HG02623 (cell line): ENCODE measurements around the gene BEGAIN.
"Not testable (repeated sequence)": the region's sequence is repeated elsewhere in the genome, so short reads cannot be mapped to it uniquely, and the experiment has no call there.

Experiments used
- ATAC-seq: cut with Tn5 transposase; IDR thresholded peaks from one replicate; pipeline ENCODE4 v1.9.1; 2021; ENCODE audit warnings: moderate library complexity; ENCODE audit not compliant: unreplicated experiment

Gene BEGAIN

DNA sequence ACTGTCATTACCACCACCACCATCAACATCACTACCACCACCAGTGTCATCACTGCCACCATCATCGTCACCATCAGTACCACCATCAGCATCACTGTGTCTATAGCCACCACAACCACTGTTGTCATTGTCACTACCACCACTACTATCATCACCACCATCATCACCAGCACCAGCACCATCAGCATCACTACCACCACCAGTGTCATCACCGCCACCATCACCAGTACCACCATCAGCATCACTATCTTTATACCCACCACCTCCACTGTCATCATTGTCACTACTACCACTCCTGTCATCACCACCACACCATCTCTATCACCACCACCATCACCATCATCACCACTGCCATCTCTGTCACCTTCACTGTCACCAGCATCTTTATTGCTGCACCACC lies 60.6 kb downstream of the BEGAIN start:
- ATAC-seq = no peak

DNA sequence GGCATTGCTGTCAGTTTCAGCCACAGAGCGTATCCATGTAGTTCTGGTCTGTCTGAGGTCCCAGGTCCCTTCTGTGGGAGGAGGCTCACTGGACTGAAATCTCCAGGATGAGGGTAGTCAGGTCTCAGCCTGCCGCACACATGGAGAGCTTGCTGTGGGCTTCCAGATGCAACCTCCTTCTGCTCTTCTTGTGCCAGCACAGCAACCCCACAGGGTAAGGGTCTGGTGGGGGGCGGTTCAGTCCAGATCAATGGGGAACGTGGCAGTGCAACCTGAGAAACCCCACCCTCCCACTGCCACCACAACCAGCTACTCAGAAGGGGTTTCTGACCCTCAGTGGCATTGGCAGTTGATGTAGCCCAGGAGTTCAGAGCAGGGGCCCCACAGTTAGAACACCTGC lies 61.2 kb downstream of the BEGAIN start:
- no peak for ATAC-seq

DNA sequence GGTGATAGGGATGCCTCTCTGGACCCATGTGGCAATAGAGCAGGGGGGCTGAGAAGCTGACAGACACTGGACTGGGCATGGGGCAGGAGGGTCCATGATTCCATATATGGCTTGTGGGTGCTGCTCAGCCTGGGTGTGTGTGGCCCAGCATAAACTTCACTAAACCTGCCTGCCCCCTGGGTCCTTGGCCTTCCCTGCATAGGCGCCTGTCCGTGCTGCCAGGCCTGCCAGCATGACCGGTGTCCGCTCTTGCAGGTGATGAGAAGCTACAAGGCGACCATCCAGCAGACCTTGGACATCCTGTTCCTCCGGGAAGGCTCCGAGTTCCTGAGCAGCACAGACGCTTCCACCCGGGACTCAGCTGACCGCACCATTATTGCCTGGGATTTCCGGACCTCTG lies 61.6 kb downstream of the BEGAIN start:
- ATAC-seq = no peak

DNA sequence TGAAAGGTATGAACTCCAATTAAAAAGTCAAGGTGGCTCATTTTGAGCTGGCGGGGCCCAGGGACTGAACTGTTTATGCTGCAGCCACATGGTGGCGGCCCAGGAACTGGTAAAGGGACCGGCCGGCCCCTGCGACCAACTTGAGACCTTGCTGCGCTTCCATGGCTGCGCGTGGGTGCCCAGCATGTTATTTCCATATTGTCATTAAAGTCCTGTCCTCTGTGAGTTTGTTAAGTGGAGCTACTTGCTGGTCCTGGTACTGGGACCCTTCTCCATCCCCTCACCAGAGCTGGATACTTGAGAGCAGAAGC lies 62.3 kb downstream of the BEGAIN start:
- no peak for ATAC-seq

DNA sequence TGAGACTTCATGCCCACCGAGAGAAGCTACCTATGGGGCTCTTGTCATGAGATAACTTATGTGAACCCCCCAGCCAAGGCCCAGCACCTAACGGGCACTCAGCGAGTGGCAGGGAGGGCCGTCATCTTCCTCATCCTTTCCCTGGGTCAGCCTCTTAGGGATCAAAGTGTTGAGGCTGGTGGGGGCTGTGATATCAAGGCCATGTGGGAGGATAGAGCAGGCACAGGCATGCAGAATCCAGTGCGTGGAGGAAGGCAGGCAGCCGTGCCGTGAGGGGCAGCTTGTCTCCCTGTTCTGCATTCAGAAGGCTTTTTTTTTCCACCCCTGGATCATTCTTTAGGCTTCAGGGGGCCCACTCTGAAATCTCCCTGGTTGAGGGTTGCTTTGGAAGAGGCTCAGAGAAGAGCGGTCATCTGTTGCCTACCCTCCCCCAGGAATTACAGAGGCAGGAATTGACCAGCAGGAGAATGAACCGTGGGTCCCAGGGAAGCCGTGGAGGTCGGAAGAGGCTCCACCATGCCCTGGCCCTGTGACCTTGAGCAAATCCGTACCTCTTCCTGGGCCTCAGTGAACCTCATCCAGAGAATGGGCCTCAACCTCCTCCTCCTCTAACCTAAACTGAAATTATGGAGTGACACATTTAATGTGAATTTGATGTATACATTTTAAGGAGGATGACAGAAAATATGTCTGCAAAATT lies 62.8 kb downstream of the BEGAIN start:
- no peak for ATAC-seq

DNA sequence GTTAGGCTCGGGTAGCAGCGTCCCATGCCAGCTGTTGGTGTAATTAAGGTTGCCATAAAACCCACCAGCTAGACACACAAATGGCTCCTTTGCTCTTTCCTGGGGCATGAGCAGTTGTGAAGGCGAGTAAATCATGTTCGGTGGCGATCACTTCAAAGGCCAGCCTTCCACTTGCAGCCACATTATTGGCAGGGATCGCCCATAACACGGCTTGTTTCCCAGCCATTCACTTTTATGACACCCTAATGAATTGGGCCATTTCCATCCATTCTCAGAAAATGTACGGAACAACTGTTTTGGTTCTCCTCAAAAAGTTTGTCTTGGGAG lies 63.4 kb downstream of the BEGAIN start:
- ATAC-seq = no peak

DNA sequence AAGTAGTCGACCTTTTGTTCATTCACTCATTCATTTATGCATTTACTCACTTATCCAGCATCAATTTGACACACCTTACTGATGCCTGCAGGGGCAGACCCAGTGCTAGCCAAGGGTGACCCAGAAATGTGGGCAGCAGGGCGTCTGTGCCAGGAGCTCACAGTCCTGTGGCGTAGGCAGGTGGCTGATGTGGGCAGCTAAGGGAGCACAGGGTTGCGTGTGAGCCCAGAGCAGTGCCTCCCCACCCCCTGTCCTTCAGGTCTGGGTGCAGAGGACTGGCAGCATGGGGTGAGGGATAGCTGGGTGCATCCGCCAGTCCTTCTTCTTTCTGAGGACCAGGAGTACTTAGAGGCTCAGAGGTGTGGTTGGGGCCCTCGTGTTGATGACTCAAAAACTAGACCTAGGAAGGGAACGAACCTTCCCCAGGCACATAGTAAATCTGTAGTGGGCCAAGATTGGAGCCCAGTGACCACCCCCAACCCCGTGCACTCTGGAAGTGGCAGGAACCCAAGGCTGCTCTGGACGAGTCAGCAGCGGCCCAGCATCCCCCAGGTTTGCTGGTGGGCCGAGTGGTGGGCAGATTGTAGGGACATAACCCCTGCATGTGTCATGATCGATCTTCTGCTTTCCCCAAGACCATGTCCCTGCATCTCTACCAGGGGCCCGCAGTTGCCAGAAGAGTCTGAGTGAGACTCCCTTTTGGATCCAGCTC lies 63.9 kb downstream of the BEGAIN start:
- no peak for ATAC-seq

DNA sequence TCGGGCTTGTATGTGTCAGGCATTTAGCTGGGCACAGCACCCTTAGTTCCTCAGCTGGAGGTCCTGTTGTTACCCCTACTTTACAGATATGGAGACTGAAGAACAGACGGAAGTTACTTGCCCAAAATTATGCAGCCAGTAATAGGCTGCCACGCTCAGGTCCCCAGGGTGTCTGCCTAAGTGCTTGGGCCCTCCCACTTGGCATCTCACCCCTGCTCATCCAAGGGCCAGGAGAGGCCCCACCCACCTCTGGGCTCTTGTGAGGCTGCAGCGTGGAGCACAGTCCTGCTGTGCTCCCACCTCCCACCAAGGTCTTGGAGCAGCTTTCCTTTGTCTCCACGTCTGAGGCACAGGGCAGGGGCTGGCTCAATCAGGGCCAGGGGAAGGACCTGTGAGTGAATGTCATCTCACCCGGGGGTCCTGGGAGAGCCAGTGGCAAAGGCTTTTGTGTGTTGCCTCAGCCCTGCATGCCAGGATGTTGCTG lies 64.6 kb downstream of the BEGAIN start:
- no peak for ATAC-seq

DNA sequence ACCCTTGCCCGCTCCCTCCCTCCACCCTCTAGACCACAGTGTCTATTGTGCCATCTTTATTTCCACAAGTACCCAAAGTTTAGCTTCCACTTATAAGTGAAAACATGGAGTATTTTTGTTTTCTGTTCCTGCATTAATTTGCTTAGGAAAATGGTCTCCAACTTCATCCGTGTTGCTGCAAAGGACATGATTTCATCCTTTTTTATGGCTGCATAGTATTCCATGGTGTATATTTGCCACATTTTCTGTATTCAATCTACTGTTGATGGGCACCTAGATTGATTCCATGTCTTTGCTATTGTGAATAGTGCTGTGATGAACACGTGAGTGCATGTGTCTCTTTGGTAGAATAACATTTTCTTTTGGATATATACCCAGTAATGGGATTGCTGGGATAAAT lies 81.2 kb downstream of the BEGAIN start:
- ATAC-seq = not testable (repeated sequence)

DNA sequence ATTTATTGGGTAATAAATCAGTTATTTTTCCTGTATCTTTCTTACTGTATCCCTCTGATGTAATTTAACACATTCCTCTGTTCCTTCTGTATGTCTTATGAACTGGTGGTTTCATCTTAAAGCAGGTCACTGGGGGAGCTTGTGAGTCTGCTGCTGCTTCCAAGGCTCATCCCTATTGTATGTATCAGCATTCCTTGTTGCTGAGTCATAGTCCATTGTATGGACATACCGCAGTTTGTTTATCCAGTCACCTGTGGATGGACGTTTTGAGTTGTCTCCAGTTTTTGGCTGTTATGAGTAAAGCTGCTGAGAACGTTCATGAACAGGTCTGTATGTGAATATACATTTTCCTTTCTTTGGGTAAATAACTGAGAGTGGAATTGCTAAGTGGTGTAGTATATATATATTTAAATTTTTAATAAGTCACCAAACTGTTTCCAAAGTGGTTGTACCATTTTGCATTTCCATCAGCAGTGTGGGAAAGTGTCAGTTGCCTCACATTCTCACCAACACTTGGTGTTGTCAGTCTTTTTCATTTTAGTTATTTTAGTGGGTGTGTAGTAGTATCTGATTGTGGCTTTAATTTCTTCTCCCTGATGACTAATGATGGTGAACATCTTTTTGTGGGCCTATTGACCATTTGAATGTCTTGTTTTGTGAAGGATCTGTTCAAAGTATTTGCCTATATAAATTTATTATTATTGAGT lies 82.7 kb downstream of the BEGAIN start:
- ATAC-seq = no peak

DNA sequence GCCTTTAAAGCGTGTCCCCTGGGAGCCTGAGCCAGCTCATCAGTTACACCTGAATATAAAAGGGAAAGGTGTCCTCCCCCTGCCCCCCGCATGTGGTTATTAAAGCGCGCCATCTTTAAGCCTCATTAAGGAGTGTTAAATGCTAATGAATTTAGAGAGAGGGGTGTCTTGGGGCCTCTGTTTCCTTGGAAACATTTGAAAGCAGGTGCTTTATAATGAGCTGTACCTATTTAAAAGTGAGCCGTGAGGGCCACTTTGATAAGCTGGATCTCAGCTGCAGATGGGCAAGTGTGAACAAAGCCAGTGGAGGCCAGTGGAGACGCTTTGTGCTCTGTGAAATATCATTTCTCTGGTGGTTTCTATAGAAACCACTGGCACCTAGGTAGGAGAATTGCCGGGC lies 84.0 kb downstream of the BEGAIN start:
- no peak for ATAC-seq

DNA sequence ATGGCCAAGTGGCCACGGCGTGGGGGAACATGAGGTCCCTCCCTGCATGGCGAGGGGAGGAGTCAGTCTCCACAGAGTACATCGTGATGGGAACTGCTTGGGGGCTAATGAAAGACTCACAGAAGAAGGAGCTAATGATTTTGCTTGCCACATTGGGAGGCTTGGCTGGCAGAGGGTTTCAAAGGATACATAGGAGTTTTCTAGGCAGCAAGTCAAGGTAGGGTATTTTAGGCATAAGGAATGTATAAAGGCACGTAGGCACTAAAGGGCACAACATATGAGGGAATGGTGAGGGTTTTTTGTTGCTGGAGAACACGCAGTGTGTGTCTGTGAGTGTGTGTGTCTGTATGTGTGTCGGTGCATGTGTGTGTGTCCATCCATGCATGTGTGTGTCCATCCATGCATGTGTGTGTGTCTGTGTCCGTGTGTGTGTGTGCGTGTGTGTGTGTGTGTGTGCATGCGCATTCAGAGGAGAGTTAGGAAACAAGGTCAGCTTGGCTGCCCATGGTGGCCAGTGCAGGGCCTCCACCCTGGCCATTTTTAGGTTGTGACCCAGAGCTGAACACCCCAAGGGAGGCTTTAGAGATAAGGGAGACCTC lies 84.5 kb downstream of the BEGAIN start:
- ATAC-seq = no peak

DNA sequence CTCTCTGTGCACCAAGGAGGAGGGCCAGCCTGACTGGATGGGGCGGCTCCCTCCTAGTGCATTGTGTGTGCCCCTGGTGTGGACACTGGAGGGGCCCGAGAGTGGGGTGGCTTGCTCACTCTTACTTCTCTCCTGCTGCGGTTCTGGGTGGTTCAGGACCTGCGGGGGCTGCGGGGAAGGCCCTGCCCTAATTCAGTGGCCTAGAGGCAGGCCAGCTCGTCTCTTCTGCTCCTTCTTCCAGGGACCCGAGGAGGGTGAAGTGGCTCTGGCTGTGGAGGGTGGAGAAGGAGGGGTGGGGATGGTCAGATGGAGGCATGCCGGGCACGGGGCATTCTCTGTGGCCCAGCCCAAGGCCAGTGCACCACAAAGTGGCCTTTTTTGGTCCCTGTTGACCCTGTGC lies 87.1 kb downstream of the BEGAIN start:
- no peak for ATAC-seq

DNA sequence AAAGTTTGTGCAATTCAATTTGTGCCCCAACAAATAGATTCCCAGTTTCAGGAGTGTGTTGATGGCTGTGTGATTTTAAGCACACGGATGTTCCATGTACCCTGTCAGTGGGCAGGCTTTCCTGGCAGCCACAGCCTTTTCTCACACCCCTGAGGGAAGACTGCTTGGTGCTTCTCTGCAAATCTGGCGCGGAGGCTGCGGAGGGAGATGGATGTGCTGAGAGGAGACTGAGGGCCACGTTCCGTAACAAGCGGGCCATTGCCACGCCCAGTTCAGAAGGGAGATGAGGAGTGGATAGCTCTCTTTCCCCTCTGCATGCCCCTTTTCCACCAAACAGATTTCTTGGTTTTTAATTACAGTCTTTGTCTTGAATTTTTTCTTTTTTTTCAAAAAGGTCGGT lies 89.1 kb downstream of the BEGAIN start:
- no peak for ATAC-seq

DNA sequence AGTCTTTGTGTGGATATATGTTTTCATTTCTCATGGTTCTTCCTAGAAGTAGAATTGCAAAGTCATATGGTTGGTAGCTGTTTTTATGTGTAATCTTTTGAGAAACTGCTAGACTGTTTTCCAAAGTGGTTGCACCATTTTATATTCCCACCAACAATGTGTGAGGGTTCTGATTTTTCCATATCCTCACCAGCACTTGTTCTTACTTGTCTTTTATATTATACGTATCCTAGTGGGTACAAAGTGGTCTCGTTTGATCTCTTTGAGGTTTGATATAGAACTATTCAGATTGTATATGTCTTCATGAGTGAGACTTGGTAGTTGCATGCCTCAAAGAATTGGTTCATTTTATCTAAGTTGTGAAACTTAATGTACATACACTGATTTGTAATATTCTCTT lies 91.3 kb downstream of the BEGAIN start:
- no peak for ATAC-seq

DNA sequence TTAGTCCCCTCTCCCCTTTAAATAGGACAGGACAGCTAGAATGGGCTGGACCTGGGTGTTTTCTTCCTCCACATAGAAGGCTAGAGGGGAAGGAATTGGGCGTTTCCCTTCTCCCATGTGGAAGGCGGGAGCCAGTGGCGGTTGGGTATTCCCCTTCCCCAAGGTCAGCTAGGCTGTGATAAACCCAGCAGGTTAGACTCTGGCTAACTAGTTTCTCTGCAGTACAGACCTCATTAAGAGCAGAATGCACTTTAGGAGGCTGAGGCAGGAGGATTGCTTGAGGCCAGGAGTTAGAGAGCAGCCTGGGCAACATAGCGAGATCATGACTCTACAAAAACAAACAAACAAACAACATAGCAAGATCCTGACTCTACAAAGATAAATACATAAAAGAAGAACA lies 92.6 kb downstream of the BEGAIN start:
- no peak for ATAC-seq

DNA sequence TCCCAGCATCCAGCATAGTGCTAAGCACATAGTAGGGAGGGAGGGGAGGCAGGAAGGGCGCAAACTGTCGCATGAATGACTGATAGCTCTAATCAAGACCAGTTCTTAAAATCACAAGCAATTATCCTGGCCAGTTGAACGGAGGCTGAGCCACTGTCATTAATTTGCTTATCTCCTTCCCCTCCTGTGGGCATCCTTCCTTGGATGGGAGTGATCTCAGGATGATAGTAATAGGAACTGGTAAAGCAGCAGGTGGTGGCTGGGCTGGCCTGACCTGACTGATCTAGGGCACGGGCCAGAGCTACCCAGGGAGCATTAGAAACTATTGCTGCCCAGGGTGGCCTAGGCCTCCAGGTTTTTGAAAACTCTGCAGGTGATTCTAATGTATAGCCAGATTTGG lies 97.0 kb downstream of the BEGAIN start:
- ATAC-seq = no peak

DNA sequence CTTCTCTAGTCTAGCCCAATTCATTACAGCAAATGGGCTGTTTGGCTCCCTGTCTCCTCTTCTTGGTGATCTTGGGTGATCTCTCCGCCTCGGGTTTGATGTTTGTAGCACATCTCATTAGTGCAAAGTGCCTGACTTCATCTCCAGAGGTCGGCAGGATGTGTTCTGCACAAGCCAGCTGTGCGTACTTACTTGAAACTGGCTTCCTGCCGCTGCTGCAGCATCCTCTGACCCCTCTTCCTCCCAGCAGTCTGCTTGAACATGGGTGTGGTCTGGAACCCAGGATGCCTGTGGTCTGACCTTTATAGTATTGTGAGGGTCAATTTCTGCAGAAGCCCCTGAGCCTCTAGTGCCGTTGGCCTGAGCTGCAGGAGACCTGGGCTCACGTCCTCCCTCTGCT lies 99.2 kb downstream of the BEGAIN start:
- no peak for ATAC-seq

DNA sequence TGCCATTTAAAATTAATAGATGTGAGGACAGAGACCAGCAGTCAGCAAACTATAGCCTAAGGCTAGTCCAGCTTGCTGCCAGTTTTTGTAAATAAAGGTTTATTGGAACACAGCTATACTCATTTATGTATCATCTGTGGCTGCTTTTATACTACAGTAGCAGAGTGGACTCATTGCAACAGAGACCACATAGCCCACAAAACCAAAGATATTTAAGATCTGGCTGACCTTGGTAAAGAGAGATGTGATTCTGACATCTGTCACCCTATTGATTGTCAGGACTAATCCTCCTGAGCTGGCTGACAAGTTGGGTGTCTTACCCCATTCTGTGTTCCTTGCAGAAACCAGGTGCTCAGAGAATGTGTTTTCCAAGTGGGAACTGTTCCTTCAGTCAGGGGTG lies 99.9 kb downstream of the BEGAIN start:
- ATAC-seq = no peak
